GM19452 (cell line): Measurements from ENCODE around the gene IRF1.

Experiments
- ATAC-seq: cut with Tn5 transposase; IDR thresholded peaks from one replicate; pipeline ENCODE4 v1.9.1; 2021; ENCODE audit not compliant: unreplicated experiment

Gene IRF1

DNA sequence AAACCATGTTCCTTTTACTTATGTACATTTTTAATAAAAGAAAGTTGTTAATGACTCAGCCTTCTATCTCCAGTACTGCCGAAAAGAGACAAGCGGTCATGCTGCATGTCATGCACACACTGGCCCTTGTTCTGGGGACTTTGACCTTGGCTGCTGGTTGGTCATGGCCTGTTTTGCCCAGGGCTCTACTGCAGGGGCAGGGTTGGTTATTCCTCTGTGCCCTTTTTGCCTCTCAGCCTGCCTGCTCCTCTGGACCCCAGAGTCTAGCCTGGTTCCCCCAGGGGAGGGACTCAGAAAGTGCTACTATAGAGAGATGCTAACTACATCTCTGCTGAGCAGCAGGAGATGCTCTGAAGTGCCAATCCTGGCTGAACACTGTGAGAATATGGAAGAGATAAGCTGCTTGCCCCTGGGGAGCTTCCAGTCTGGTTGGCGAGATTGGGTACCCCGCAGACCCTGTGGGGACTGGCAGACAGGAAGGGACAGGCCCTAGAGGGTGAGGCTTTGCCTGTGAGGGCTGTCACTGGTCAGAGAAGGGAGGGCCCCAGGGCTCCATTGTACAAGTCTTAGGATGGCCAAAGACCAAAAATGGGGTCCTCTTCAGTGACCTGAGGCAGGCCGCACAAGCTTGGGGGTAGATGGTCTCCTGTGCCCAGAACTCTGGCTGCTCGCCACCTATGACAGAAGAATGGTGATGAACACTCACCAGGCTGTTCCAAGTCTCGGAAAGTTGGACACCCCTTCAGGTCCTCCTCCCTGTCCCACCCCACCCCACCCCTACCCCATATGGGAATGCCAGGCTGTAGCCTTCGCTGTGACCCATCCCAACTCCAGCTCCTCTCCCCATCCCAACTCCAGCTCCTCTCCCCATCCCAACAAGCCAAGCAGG is 14.3 kb downstream of the IRF1 start:
- ATAC-seq, result no peak

DNA sequence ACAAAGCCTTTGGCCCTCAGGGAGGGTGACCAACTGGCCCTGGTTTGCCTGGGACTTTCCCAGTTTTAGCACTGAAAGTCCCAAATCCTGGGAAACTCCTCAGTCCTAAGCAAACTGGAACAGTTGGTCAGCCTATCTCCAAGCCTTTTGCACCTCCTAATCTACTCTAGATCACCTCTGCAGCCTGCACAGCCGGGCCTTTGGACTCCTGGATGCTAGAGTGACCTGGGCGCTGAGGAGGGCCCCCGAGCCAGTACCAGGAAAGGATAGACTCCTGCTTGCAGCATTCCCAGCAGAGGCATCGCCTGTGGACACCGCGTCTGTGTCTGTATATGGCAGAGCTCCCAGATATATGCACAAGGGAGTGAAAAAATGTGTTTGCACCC is 15.1 kb downstream of the IRF1 start:
- no peak for ATAC-seq

- ATAC-seq, result no peak
Measured at GRCh38 chr5:132474881-132475496, 15.6 kb downstream of the IRF1 start.

GRCh38 chr5:132474131-132474723 is 16.3 kb downstream of the IRF1 start:
- no peak for ATAC-seq

GRCh38 chr5:132473668-132474067 is 16.9 kb downstream of the IRF1 start:
- ATAC-seq, result no peak

DNA sequence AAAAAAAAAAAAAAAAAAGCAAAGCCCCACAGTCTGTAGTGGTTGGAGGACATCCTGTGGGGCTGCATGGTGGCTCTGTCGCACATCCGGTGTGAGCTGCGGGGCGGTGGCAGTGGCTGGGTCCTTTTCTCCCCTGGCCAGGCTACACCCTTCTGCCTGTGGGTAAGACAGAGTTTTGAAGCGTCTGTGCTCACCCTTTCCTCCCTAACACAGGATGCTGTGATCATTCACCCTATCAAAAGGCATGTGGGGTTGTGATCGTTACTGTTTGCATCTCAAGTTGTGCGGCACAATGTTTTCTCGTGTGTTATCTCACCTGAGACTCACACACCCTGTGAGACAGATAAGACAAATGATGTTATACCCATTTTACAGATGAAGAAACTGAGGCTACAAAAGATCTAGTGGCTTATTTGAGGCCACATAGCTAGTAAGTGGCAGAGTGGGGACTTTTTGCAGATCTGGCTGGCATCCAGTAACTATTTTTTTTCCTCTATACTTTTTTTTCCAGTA is 17.5 kb downstream of the IRF1 start:
- peak; percentile 93 for ATAC-seq

- ATAC-seq, result no peak
Measured at GRCh38 chr5:132472431-132472830, 18.1 kb downstream of the IRF1 start.

DNA sequence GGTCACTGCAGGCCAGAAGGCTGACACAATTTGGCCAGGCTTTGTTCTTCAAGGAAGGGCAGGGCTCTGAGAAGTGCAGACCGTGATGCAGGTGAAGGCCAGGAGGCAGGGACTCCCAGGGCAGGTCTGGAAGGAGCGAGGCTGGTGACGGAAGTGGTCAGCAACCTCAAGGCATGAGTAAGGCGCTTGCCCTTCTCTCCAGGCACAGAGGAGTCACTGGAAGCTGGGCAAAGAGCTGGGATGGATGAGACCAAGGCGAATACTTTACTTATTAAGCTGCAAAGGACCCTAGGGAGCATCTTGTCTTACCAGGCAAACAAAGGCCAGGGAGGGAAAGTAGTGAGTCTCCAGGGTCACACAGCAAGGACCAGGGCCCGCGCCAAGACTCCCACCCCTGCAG is 18.6 kb downstream of the IRF1 start:
- ATAC-seq, result no peak

DNA sequence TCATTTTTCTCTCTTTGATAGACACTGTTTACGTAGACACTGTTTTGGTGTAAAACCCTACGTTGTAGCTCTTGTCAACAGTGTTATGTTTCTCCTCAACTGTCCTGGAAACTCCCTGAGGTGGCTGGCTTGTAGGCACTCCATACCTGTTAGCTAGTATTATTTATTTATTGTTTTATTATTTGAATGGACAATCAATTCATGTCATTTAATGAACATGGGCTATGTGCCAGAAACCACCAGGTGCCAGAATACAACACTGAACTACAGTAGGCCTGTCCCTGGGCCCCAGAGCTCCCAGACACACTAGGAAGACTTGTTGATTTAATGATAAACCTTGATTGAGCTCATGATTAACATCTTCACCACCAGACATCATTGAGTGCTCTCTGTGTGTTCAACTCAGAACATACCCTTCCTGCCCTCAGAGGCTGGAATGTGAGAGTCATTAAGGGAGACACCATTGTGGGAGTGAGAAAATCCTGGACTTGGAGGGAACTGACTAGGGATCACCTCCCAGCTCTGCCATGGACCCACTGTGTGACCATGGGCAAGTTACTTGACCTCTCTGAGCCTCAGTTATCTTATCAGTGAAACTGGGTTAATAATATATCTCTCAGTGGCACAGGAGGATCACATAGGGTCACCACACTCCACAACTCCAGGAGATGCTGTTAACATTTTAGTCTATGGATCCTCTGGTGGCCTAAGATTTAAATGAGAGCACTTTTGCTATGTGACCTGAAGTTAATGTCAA is 19.2 kb downstream of the IRF1 start:
- ATAC-seq, result no peak

- ATAC-seq, result no peak
Measured at GRCh38 chr5:132470596-132470995, 20.0 kb downstream of the IRF1 start.

GRCh38 chr5:132470010-132470392 is 20.6 kb downstream of the IRF1 start:
- no peak for ATAC-seq

GRCh38 chr5:132469380-132470009 is 21.1 kb downstream of the IRF1 start:
- no peak for ATAC-seq

DNA sequence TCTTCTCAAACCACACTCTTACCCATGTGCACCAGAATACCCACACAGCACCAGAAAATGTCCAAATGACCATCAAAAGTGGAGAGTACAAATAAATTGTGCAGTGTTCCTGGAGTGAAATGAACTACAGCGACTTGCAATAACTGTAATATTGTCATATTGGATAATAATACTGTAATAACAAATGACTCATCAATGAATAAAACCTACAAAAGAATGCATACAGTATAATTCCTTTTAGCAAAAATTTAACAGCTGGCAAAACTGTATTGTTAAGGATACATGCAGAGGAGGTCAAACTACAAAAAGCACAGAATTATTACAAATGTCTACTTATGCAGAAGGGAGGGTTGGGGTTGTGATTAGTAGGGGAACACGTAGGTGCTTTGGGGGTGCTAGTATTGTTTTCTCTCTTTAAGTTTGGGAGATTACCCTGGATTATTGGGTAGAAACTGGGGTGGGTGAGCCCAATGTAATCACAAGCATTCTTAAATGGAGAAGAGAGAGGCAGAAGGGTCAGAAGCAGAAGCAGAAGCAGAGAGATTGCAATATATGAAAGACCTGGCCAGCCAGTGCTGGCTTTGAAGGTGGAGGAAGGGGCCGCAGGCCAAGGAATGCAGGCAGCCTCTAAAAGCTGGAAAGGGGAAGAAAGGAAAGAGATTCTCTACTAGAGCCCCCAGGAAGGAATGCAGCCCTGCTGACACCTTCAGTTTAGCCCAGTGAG is 21.8 kb downstream of the IRF1 start:
- ATAC-seq, result no peak

DNA sequence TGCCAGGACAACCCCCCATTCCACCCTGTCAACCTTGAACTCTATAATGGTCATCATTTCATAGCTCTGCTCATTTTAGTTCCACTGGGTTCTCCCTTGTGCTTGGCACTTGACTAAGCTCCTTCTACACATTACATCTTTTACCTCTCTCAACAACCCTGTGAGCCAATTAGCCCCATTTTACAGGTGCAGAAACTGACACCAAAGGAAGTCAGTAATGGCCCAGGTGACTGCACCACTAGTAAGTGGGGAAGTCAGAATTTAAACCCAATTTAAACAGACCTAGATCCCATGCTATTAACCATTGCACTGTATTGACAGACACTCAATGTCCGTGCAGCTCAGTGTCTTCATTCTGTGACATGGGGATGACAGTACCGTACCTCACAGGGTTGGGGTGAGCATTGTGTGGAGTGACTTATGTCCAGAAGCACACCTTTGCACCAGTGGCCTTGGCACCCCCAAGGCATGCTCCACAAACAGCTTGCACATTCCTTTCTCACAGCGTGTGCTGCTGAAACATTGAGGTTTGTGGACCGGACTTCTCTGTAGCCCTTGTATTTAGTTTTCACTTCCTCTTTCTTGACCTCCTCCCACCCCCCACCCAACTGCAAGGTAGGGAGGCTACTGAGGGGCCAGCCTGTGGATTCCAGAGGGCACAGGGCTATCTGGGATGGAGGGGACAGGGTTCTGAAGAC is 23.1 kb downstream of the IRF1 start:
- no peak for ATAC-seq

DNA sequence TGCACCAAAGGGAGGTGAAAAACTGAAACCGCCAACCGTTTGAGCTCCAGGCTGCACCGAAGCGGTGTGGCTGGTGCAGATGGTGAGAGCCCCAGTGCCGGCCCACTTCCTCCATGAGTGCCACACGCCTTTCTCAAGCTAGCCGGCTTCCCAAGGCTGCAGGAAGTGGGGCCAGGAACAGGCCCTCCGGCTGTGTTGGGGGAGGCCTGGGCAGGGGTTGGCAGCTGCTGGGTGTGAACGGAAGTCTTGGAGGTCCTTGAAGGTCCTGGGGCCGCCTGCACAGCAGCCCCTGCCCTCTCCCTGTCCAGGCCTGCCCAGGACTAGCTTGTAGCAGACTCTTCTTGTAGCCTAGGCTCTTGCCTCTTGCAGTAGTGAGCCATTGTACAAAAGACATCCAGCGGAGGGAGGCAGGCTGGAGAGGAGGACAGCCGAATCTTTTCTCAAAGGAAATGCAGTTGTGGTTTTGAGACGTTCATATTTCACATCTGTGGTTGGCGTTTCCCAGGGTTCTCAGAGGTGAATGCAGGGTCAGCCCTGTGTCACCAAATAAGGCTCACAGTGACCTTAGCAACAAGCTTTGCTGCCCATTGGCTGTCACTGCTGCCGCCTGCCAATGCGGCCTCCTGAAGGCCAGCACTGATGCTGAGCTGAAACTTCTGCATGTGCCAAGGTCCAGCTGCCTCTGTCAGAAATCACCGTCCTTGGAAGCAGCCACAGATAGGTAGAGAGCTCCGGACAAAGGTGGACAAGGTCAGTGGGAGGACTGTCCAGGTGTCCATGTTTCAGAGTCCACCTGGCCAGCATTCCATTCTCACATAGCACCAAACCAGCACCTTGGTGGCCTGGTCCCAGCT is 23.9 kb downstream of the IRF1 start:
- ATAC-seq, result peak; percentile 69

GRCh38 chr5:132465059-132465707 is 25.4 kb downstream of the IRF1 start:
- ATAC-seq, result no peak

- no peak for ATAC-seq
Measured at GRCh38 chr5:132464156-132464939, 26.2 kb downstream of the IRF1 start.
